ENCODE measurements around the gene CCDC77. TPM values are rescaled to one million over a fixed set of nuclear protein-coding genes. Genes with fewer than 3 reads are reported as not detected.

CCDC77 gene
- total and polyA plus RNA-seq, 2 experiments from 2014 or later = 5.3 to 15.2 TPM

DNA sequence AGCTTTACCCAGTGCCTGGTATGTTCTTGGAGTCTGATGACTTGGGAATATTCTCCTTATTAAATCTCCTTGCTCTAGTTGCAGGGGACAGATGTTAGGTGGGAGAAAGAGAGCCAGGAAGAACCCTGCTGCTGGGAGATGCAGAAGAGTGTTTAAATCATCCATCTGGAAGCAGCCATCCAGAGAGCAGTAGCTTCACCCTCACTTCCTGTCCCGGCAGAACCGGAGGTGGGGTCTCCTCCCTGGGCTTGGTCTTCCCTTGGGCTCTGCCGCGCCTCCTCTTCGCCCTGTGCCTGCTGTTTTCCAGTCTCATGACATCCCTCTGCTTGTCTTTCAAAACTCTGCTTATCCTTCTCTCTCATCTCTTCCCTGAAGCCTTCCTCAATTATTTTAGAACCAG, 73.8 kb downstream of the CCDC77 start:
- H2AFZ ChIP-seq = no peak overlapping the region
- 86% methylated on average over 5 of the region's 5 CpGs for WGBS (ENCODE audit: low lambda C conversion rate, missing lambda C conversion rate)
- H3K4me1 ChIP-seq (ENCODE audit: insufficient read depth) = no peaks in the 10 kb centered on the region
- no peaks in the 10 kb centered on the region for H3K9me2 ChIP-seq (replicated peaks; ENCODE audit: insufficient read depth)
- no peak overlapping the region for H3K4me2 ChIP-seq
- H3K36me3 ChIP-seq (replicated peaks; ENCODE audit: insufficient read depth, low read depth) = no peaks in the 10 kb centered on the region
- no peaks in the 10 kb centered on the region for H3K27me3 ChIP-seq
- no peaks in the 10 kb centered on the region for H3K9me3 ChIP-seq (ENCODE audit: low read depth)
- H3K27ac ChIP-seq = no peak overlapping the region
- no peaks in the 10 kb centered on the region for H3K79me2 ChIP-seq
- no peak for DNase-seq (ENCODE audit: low spot score)
- TF ChIP-seq EZH2 (IDR thresholded peaks at IDR 0.05; ENCODE audit: borderline replicate concordance) (no peak), EZH2phosphoT487 (IDR thresholded peaks at IDR 0.05; ENCODE audit: low read depth, severe bottlenecking, unreplicated experiment) (no peak)
- TF ChIP-seq, protein P1, sequence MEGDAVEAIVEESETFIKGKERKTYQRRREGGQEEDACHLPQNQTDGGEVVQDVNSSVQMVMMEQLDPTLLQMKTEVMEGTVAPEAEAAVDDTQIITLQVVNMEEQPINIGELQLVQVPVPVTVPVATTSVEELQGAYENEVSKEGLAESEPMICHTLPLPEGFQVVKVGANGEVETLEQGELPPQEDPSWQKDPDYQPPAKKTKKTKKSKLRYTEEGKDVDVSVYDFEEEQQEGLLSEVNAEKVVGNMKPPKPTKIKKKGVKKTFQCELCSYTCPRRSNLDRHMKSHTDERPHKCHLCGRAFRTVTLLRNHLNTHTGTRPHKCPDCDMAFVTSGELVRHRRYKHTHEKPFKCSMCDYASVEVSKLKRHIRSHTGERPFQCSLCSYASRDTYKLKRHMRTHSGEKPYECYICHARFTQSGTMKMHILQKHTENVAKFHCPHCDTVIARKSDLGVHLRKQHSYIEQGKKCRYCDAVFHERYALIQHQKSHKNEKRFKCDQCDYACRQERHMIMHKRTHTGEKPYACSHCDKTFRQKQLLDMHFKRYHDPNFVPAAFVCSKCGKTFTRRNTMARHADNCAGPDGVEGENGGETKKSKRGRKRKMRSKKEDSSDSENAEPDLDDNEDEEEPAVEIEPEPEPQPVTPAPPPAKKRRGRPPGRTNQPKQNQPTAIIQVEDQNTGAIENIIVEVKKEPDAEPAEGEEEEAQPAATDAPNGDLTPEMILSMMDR (IDR thresholded peaks at IDR 0.05; ENCODE audit: poor library complexity) = no peak
- H4K20me1 ChIP-seq (ENCODE audit: insufficient read depth, poor library complexity, severe bottlenecking) = no peaks in the 10 kb centered on the region
- no peak overlapping the region for H3K4me3 ChIP-seq

DNA sequence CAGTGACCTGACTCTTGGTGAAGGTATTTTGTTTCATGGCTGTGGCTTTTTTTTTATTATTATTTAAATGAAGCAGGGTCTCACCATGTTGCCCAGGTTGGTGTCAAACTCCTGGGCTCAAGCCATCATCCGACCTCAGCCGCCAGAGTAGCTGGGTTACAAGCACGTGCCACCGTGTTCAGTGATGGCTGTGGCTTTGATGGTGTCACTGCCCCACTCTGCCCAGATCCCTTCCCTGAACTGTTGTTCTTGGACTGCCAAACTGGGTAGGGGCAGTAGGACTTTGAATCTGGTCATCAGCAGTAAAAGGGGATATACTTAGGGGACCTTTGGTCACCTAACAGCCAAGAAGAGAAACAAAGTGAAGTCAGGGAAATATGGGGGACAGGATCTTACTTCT, 77.7 kb downstream of the CCDC77 start:
- WGBS (ENCODE audit: low lambda C conversion rate, missing lambda C conversion rate) = 97% methylated on average over 4 of the region's 4 CpGs
- H3K4me2 ChIP-seq = no peak overlapping the region
- no peak overlapping the region for H3K27ac ChIP-seq
- TF ChIP-seq EZH2 (IDR thresholded peaks at IDR 0.05; ENCODE audit: borderline replicate concordance) = no peak
- TF ChIP-seq, protein P1 (IDR thresholded peaks at IDR 0.05; ENCODE audit: poor library complexity) = no peak
- no peak for TF ChIP-seq EZH2phosphoT487 (IDR thresholded peaks at IDR 0.05; ENCODE audit: low read depth, severe bottlenecking, unreplicated experiment)
- H2AFZ ChIP-seq = no peak overlapping the region
- no peaks in the 10 kb centered on the region for H3K4me1 ChIP-seq (ENCODE audit: insufficient read depth)
- H4K20me1 ChIP-seq (ENCODE audit: insufficient read depth, poor library complexity, severe bottlenecking) = no peaks in the 10 kb centered on the region
- H3K9me3 ChIP-seq (ENCODE audit: low read depth) = no peaks in the 10 kb centered on the region
- H3K9me2 ChIP-seq (replicated peaks; ENCODE audit: insufficient read depth) = no peaks in the 10 kb centered on the region
- H3K79me2 ChIP-seq = no peaks in the 10 kb centered on the region
- no peak for DNase-seq (ENCODE audit: low spot score)
- H3K27me3 ChIP-seq = no peaks in the 10 kb centered on the region
- no peak overlapping the region for H3K4me3 ChIP-seq
- H3K36me3 ChIP-seq (replicated peaks; ENCODE audit: insufficient read depth, low read depth) = no peaks in the 10 kb centered on the region

DNA sequence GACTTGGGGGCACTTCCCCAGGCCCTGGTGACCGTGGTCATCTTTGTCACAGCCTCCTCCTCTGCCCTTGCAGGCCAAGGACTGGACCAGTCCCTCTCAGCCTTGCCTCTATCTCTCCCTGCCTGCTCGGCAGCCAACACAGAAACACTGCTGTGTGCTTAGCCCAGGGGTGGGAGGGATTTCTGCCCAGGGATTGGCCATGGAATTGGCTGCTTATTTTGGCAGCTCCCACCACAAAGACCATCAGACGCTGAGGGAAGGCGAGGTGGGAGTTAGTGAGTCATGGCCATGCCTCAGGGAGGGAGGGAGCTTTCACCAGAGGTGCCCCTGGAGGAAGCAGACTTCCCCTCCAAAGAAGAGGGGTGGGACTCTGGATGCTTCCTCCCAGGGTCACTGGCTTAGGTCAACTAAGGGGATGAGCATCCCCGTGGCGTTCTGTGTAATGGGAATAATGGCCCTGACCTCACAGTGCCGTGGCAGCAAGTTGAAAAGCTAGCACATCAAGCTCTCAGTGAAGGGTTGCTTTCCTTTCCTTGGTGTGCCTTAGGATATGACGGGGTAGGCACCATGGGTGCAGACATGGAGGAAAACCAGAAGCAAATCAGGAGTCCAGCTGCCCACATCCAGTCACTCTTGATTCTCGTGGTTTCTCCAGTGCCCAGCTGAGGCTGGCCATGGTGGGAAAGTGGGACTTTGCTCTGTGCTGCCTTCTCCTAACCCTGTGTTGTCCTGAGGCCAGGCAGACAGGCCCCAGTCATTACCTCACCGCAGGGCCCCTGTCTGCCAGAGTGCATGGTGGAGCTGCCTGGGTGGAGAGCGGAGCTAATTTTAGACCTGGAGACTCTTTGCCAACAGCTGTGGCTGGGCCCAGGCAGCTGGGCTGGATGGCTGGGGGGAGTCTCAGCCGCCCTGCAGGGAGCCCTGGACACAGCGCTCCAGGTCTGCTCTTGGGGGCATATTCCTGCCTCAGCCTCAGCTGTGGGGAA, 79.7 kb downstream of the CCDC77 start:
- Histone ChIP-seq H3K4me3 (no peak overlapping the region), H3K9me2 (replicated peaks; ENCODE audit: insufficient read depth) (no peaks in the 10 kb centered on the region), H3K9me3 (ENCODE audit: low read depth) (no peaks in the 10 kb centered on the region), H3K36me3 (replicated peaks; ENCODE audit: insufficient read depth, low read depth) (no peaks in the 10 kb centered on the region), H4K20me1 (ENCODE audit: insufficient read depth, poor library complexity, severe bottlenecking) (no peaks in the 10 kb centered on the region), H3K79me2 (no peaks in the 10 kb centered on the region), H3K27me3 (no peaks in the 10 kb centered on the region), H3K4me1 (ENCODE audit: insufficient read depth) (no peaks in the 10 kb centered on the region), H2AFZ (no peak overlapping the region), H3K4me2 (no peak overlapping the region), H3K27ac (no peak overlapping the region)
- DNase-seq (ENCODE audit: low spot score) = peak; percentile 44
- TF ChIP-seq EZH2 (IDR thresholded peaks at IDR 0.05; ENCODE audit: borderline replicate concordance) (no peak), EZH2phosphoT487 (IDR thresholded peaks at IDR 0.05; ENCODE audit: low read depth, severe bottlenecking, unreplicated experiment) (no peak)
- TF ChIP-seq, protein P1 (IDR thresholded peaks at IDR 0.05; ENCODE audit: poor library complexity) = no peak
- WGBS (ENCODE audit: low lambda C conversion rate, missing lambda C conversion rate) = 83% methylated on average over 13 of the region's 13 CpGs
